HepG2 (cell line): ENCODE data around the gene OGFR. TPM values are rescaled to one million over a fixed set of nuclear protein-coding genes. Genes with fewer than 3 reads are reported as not detected.

ENCODE experiments used
- MATR3 ChIP-seq: sonication (generic); formaldehyde crosslinking; IDR thresholded peaks from 2 replicates; pipeline ENCODE4 v1.4.0; 2020; ENCODE audit warnings: missing genetic modification reagents
- STAT6 ChIP-seq: sonication (generic); formaldehyde crosslinking; IDR thresholded peaks from 2 replicates; pipeline ENCODE4 v1.4.0; 2020; ENCODE audit warnings: missing genetic modification reagents, mild to moderate bottlenecking, borderline replicate concordance
- XRCC5 ChIP-seq: fragments of 200-400 bp; formaldehyde crosslinking; optimal IDR thresholded peaks from 2 replicates; pipeline ENCODE3; 2017; ENCODE audit warnings: mild to moderate bottlenecking, low read length
- ZBTB39 ChIP-seq: sonication (generic); formaldehyde crosslinking; IDR thresholded peaks from 2 replicates; pipeline ENCODE4 v1.5.0; 2020; ENCODE audit warnings: missing genetic modification reagents
- ZKSCAN8 ChIP-seq: IDR thresholded peaks from 2 replicates; pipeline ENCODE4 v1.6.1; 2016; ENCODE audit warnings: borderline replicate concordance, missing genetic modification reagents, missing compliant biosample characterization
- ZNF18 ChIP-seq: sonication (generic); formaldehyde crosslinking; IDR thresholded peaks from 2 replicates; pipeline ENCODE4 v1.8.0; 2022; ENCODE audit warnings: mild to moderate bottlenecking, missing genetic modification reagents; ENCODE audit not compliant: insufficient replicate concordance
- ZNF530 ChIP-seq: sonication (generic); formaldehyde crosslinking; IDR thresholded peaks from 2 replicates; pipeline ENCODE4 v1.5.0; 2020; ENCODE audit warnings: low read depth, mild to moderate bottlenecking, missing genetic modification reagents
- ZSCAN5A ChIP-seq: sonication (generic); formaldehyde crosslinking; IDR thresholded peaks from 2 replicates; pipeline ENCODE4 v1.8.0; 2022; ENCODE audit warnings: mild to moderate bottlenecking, missing genetic modification reagents, borderline replicate concordance
- polyA plus RNA-seq, 8 experiments: library from polyadenylated mRNA; depleted of rRNA in 3 of 8; stranded (reverse) in 7 of 8; unstranded in 1 of 8; fragments of >200 nt; fragmentation: Illumina TruSeq in 4 of 8; extraction: Trizol in 4 of 8; gene quantifications; 2 replicates each; pipeline versions ENCODE4 v1.2.1 to v1.2.3, GENCODE V29; 2011 to 2016; ENCODE audit warnings: low read depth in 4 of 8, missing spikeins in 1 of 8, mixed read lengths in 1 of 8; ENCODE audit not compliant: insufficient read depth in 1 of 8
- total RNA-seq, 5 experiments: library from RNA; depleted of rRNA; stranded (reverse); fragments of >200 nt; fragmentation: Illumina TruSeq; extraction: Trizol; gene quantifications; 2 replicates each; pipeline ENCODE4 v1.2.3, GENCODE V29; 2016; ENCODE audit warnings: low read depth in 1 of 5

The OGFR gene
- total and polyA plus RNA-seq, 2 of the 13 experiments (the other 11 are each of a cell fraction or from before 2014, with no cell fraction given): 47.7 to 81.8 TPM

- no peak for TF ChIP-seq STAT6 (CRISPR knock-in tag)
- TF ChIP-seq ZNF18: no peak
- TF ChIP-seq MATR3 (CRISPR knock-in tag): no peak
- no peak for TF ChIP-seq ZBTB39 (CRISPR knock-in tag)
- TF ChIP-seq ZSCAN5A (CRISPR knock-in tag): peak; percentile 37; the same call in 1 of the 2 replicates
- no peak for TF ChIP-seq ZKSCAN8 (CRISPR knock-in tag)
- peak; percentile 36 for TF ChIP-seq XRCC5
- TF ChIP-seq ZNF530 (CRISPR knock-in tag): 0 out of 2 replicates have a peak, but pooled peaks have one; percentile 12
Observed at GRCh38 chr20:62838128-62838891, 33.7 kb downstream of the OGFR start (continued).
